Mucosa of descending colon (tissue), 3 donors: ENCODE data around the gene PIK3R3. TPM values are rescaled to one million over a fixed set of nuclear protein-coding genes. Genes with fewer than 3 reads are reported as not detected.
A peak's percentile ranks its signal among the peaks of the same experiment; 100 is the strongest.

ENCODE experiments used
- ATAC-seq: fragments of 200-7000 bp; cut with Tn5 transposase; one replicate; pipeline ENCODE4 v1.9.1; 2020; ENCODE audit warnings: mild to moderate bottlenecking, moderate library complexity
- DNase-seq, 3 donors: peaks; one replicate each; pipeline ENCODE4 v3.0.0-alpha.2; 2020
- H3K36me3 ChIP-seq: fragments of 200-600 bp; one replicate; pipeline ENCODE4 v1.8.0; 2021; ENCODE audit warnings: low read depth, mild to moderate bottlenecking
- H3K4me1 ChIP-seq: fragments of 200-600 bp; one replicate; pipeline ENCODE4 v1.8.0; 2021; ENCODE audit warnings: low read depth, mild to moderate bottlenecking
- H3K4me3 ChIP-seq: fragments of 200-600 bp; one replicate; pipeline ENCODE4 v1.8.0; 2021; ENCODE audit warnings: mild to moderate bottlenecking
- H3K9me3 ChIP-seq: fragments of 200-600 bp; one replicate; pipeline ENCODE4 v1.8.0; 2021; ENCODE audit warnings: mild to moderate bottlenecking
- CTCF ChIP-seq: fragments of 200-600 bp; IDR thresholded peaks from one replicate; pipeline ENCODE4 v1.8.0; 2022; ENCODE audit warnings: antibody characterized with exemption, mild to moderate bottlenecking
- intact Hi-C, 2 donors: fragments of 100-400 bp; cut with DNase I in 1 of 2; cut with micrococcal nuclease in 1 of 2; formaldehyde crosslinking; loops; one replicate each; pipeline versions ENCODE4 v1.11.0 to v1.11.1; 2022; cut with DNase I, micrococcal nuclease
- total RNA-seq, 3 donors: library from RNA; stranded (reverse); fragmentation: NEBNext Ultra II Directional in 2 of 3; extraction: Animal tissue kit (Norgen Biotek cat#: 25700) in 2 of 3; gene quantifications; one replicate each; pipeline versions ENCODE4 v1.2.1 to v1.2.4, GENCODE V29; 2021 to 2023
- donor health status: DM: no; HTN: no; CAD: no; lungs with moderate emphysema.
- donor health status: DM: no; HTN: no; CAD: no.
- donor health status: DM: no; HTN: yes; CAD: no.

PIK3R3 gene
- total RNA-seq, 3 donors from 2014 or later: 5.9 to 15.6 (median 10.6) TPM

GRCh38 chr1:46068525-46068924 lies 63.9 kb downstream of the PIK3R3 start:
- no peak overlapping the region for H3K4me3 ChIP-seq
- H3K4me1 ChIP-seq: no peaks in the 10 kb centered on the region
- no peak for TF ChIP-seq CTCF
- ATAC-seq: no peak
- DNase-seq: no peak
- H3K36me3 ChIP-seq: no peaks in the 10 kb centered on the region
- intact Hi-C loops: no loop called here
- H3K9me3 ChIP-seq: no peaks in the 10 kb centered on the region

- ATAC-seq: no peak
- no peak for DNase-seq
Measured at GRCh38 chr1:46067652-46068051, 64.8 kb downstream of the PIK3R3 start.

GRCh38 chr1:46065405-46065804 lies 67.0 kb downstream of the PIK3R3 start:
- H3K4me1 ChIP-seq: no peaks in the 10 kb centered on the region
- intact Hi-C loops: no loop called here
- no peaks in the 10 kb centered on the region for H3K9me3 ChIP-seq
- no peak for TF ChIP-seq CTCF
- H3K4me3 ChIP-seq: no peak overlapping the region
- peak in 1 of 3 donors; percentile 16 for DNase-seq
- peak; percentile 91 for ATAC-seq
- H3K36me3 ChIP-seq: no peaks in the 10 kb centered on the region

More at GRCh38 chr1:46067652-46068051, 64.8 kb downstream of the PIK3R3 start:
- no peak for TF ChIP-seq CTCF
- H3K4me1 ChIP-seq: no peaks in the 10 kb centered on the region
- H3K9me3 ChIP-seq: no peaks in the 10 kb centered on the region
- H3K4me3 ChIP-seq: no peak overlapping the region
- no peaks in the 10 kb centered on the region for H3K36me3 ChIP-seq
- intact Hi-C loops: no loop called here

DNA sequence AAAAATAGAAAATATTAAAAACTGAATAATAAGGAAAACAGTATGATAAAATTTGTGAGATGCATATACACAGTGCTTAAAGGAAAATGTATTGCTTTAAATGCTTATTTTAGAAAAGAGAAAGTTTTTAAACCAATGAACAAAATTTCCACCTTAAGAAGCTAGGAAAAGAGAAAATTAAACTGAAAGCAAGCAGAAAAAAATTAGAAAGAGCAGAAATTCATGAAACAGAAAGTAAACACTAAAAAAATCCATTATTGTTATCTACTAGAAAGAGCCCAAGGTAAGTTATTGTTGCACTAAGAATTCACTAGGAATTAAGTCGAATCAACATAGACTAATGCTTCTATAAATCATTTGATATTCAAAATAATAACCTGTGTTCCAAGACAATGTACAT lies 67.7 kb downstream of the PIK3R3 start:
- no peak for ATAC-seq
- intact Hi-C loops: no loop called here

DNA sequence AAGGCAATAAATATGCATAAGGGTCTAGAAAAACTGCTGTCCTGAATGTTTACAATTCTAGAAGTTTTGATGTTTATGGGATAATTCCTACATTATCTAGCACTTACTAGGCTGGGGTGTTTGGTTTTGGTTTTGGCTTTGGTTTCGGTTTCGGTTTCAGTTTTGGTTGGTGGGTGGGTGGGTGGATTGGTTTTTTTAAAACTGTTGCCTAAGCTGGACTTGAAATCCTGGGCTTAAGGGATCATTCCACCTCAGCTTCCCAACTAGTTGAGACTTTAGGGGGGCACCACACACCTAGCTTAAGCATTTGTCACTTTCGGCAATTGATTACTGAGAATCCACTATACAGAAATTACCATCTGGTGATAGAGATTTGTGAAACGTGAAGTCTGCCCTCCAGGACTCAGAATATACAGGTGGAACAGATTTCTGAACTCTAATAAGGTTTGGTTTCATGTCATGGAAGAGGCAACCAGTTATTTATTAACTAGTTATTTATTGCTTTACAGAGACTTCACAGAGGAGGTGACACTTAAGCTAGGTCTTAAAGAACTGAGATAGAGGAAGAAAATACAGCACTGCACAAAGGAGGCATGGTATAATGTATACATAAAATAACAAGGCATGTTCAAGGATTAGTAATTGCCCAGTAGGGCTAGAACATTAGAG lies 69.6 kb downstream of the PIK3R3 start:
- ATAC-seq: peak; percentile 30
- H3K4me3 ChIP-seq: no peak overlapping the region

More for the DNA sequence above, 67.7 kb downstream of the PIK3R3 start:
- Histone ChIP-seq H3K4me3 (no peak overlapping the region), H3K36me3 (no peaks in the 10 kb centered on the region), H3K4me1 (no peaks in the 10 kb centered on the region), H3K9me3 (no peaks in the 10 kb centered on the region)
- no peak for DNase-seq
- no peak for TF ChIP-seq CTCF

More for the DNA sequence above, 69.6 kb downstream of the PIK3R3 start:
- Histone ChIP-seq H3K36me3 (no peaks in the 10 kb centered on the region), H3K4me1 (no peaks in the 10 kb centered on the region), H3K9me3 (no peaks in the 10 kb centered on the region)
- intact Hi-C loops: no loop called here
- peak in 1 of 3 donors; percentile 36 for DNase-seq
- no peak for TF ChIP-seq CTCF
